Heart right ventricle (tissue), 16 donors: ENCODE data around the gene IL12B. TPM values are rescaled to one million over a fixed set of nuclear protein-coding genes. Genes with fewer than 3 reads are reported as not detected.
"Not testable (repeated sequence)": the region's sequence is repeated elsewhere in the genome, so short reads cannot be mapped to it uniquely, and the experiment has no call there.

ENCODE experiments used
- ATAC-seq, 8 donors: fragments of 200-7000 bp; cut with Tn5 transposase; one replicate each; pipeline ENCODE4 v1.9.1; 2020; ENCODE audit warnings: mild to moderate bottlenecking in 8 of 8, moderate library complexity in 8 of 8, moderate number of reproducible peaks in 1 of 8
- DNase-seq, 2 donors: peaks; one replicate each; pipeline ENCODE4 v3.0.0-alpha.2; 2020
- H3K27ac ChIP-seq, 10 donors: fragments of 200-600 bp; sonication (generic) in 2 of 10; one replicate each; pipeline versions ENCODE4 v1.5.0 to v1.8.0; 2020 to 2022; ENCODE audit warnings: mild to moderate bottlenecking in 3 of 10
- H3K27me3 ChIP-seq, 7 donors: fragments of 200-600 bp; one replicate each; pipeline ENCODE4 v1.8.0; 2021 to 2022; ENCODE audit warnings: mild to moderate bottlenecking in 2 of 7
- H3K36me3 ChIP-seq, 9 donors: fragments of 200-600 bp; sonication (generic) in 1 of 9; one replicate each; pipeline versions ENCODE4 v1.5.0 to v1.8.0; 2020 to 2022; ENCODE audit warnings: mild to moderate bottlenecking in 2 of 9
- H3K4me1 ChIP-seq, 9 donors: fragments of 200-600 bp; sonication (generic) in 1 of 9; one replicate each; pipeline versions ENCODE4 v1.5.0 to v1.8.0; 2020 to 2022; ENCODE audit warnings: mild to moderate bottlenecking in 4 of 9
- H3K4me3 ChIP-seq, 10 donors: fragments of 200-600 bp; sonication (generic) in 2 of 10; one replicate each; pipeline versions ENCODE4 v1.5.0 to v1.8.0; 2020 to 2022; ENCODE audit warnings: mild to moderate bottlenecking in 7 of 10, moderate library complexity in 2 of 10
- H3K9me3 ChIP-seq, 11 donors: fragments of 200-600 bp in 10 of 11; sonication (generic) in 2 of 11; one replicate each; pipeline versions ENCODE4 v1.5.0 to v1.8.0; 2013 to 2022; ENCODE audit warnings: mild to moderate bottlenecking in 2 of 11, control low read depth in 1 of 11, moderate library complexity in 1 of 11
- WGBS, 2 donors: extraction: QIAGEN DNeasy Blood & Tissue Kit; methylation state at CpG; one replicate each; pipeline ENCODE4 v1.1.7; 2013; ENCODE audit warnings: inconsistent platforms in 1 of 2; 5-methylcytosine and 5-hydroxymethylcytosine counted together
- intact Hi-C, 10 donors: fragments of 100-400 bp; cut with DNase I; formaldehyde crosslinking; loops; one replicate each; pipeline versions ENCODE4 v1.11.1 to v1.14.2; 2022
- polyA plus RNA-seq, 2 donors: library from polyadenylated mRNA; stranded (reverse); fragments of 200-250 nt; gene quantifications; one replicate each; pipeline ENCODE4 v1.2.3, GENCODE V29; 2013
- total RNA-seq, 10 donors: library from RNA; stranded (reverse); fragmentation: NEBNext Ultra II Directional in 3 of 10; extraction: Animal tissue kit (Norgen Biotek cat#: 25700) in 3 of 10; gene quantifications; one replicate each; pipeline versions ENCODE4 v1.2.1 to v1.2.4, GENCODE V29; 2021 to 2023
- TF ChIP-seq, protein P1 (sequence below), 9 donors: fragments of 200-600 bp; sonication (generic) in 2 of 9; IDR thresholded peaks; one replicate each; pipeline versions ENCODE4 v1.5.0 to v1.8.0; 2021 to 2022; ENCODE audit warnings: antibody characterized with exemption in 9 of 9, mild to moderate bottlenecking in 5 of 9, moderate library complexity in 1 of 9
- donor health status: Arrhythmogenic right ventricular cardiomyopathy.
- donor health status: ischemic (EF 13 %, LVEDD 7.1; RV severe dilation, severe dysfunction).
- donor health status: healthy with polysubstance abuse.
- donor health status: DM: no; HTN: yes; CAD: no.
- donor health status: DM: no; HTN: no; CAD: no.
- donor health status: ischemic (EF 25% LVEDD 6.9; RV normal size, moderate dysfunction).
- donor health status: ischemic (EF 25% LVEDD 5.7; RV mildly dilated, moderate dysfunction).
- donor health status: healthy.
- donor health status: DM: yes; HTN: yes; CAD: no.
- donor health status: Ischemic cardiomyopathy.
- donor health status: ischemic (EF 35%, LVEDD 5.7; RV mildly dilated, moderate dysfunction).
- donor health status: nonischemic (EF 11% LVEDD 7.7; RV severe dilation, severe dysfunction).
- donor health status: DM: yes; HTN: yes; CAD: no.
- donor health status: PGD.
- donor health status: ischemic (EF 29% LVEDD 5.4; RV normal size, mild dysfunction).
- donor health status: nonischemic (EF 23%, LVEDD 6.1; RV moderate dilation, normal function).

The IL12B gene
- total and polyA plus RNA-seq, 12 donors: not detected

DNA sequence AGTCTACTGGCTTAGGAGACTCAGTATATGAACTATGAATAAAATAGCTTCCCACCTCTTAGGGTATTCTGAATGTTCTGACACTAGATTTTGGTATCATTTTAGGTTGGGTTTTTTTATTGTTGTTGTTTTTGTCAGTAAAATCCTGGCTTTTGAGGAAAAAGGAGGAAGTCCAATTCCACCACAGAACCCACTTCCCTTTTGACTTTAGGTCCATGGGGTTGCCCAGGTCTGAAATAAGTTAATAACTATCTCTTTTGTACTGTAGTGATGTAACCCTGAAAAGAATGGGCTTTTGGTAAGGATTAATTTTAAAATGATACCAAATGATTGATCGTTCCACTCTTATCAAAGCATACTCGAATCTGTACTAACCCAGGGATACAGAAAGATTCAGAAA lies 29.1 kb upstream of the IL12B start:
- Histone ChIP-seq H3K4me3 (no peak overlapping the region), H3K9me3 (no peaks in the 10 kb centered on the region), H3K27me3 (peaks cover 0 to 27% (median 0%) of the 10 kb centered on the region in 7 donors), H3K27ac (no peak overlapping the region), H3K4me1 (peaks cover 0 to 22% (median 0%) of the 10 kb centered on the region in 9 donors), H3K36me3 (no peaks in the 10 kb centered on the region)
- intact Hi-C loops: no loop called here
- ATAC-seq: no peak
- DNase-seq: no peak
- TF ChIP-seq, protein P1, sequence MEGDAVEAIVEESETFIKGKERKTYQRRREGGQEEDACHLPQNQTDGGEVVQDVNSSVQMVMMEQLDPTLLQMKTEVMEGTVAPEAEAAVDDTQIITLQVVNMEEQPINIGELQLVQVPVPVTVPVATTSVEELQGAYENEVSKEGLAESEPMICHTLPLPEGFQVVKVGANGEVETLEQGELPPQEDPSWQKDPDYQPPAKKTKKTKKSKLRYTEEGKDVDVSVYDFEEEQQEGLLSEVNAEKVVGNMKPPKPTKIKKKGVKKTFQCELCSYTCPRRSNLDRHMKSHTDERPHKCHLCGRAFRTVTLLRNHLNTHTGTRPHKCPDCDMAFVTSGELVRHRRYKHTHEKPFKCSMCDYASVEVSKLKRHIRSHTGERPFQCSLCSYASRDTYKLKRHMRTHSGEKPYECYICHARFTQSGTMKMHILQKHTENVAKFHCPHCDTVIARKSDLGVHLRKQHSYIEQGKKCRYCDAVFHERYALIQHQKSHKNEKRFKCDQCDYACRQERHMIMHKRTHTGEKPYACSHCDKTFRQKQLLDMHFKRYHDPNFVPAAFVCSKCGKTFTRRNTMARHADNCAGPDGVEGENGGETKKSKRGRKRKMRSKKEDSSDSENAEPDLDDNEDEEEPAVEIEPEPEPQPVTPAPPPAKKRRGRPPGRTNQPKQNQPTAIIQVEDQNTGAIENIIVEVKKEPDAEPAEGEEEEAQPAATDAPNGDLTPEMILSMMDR (IDR thresholded peaks at IDR 0.05): no peak
- 91 to 94% methylated on average over 2 of the region's 2 CpGs for WGBS, 2 donors

DNA sequence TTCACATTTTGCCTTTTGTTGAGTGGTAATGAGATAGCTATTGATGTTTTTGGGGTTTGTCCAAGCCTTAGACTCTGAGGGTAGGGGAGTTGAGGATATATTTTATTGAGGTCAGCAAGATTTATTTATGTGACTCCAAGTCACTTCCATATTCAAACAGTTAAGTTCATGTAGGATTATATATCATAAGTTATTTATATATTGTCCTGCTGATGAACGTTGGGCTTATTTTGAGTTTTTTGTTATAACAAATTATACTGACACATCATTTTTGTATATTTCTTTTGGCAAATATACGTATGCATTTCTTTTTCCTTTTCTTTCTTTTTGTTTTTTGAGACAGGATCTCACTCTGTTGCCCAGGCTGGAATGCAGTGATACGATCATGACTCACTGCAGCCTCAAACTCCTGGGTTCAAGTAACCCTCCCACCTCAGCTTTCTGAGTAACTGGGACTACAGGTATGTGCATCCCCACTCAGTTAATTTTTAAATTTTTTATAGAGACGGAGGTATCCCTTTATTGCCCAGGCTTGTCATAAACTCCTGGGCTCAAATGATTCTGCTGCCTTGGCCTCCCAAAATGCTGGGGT lies 23.5 kb upstream of the IL12B start:
- intact Hi-C loops: no loop called here
- Histone ChIP-seq H3K27ac (no peak overlapping the region), H3K9me3 (no peaks in the 10 kb centered on the region), H3K27me3 (peaks cover 0 to 26% (median 0%) of the 10 kb centered on the region in 7 donors), H3K36me3 (no peaks in the 10 kb centered on the region), H3K4me3 (no peak overlapping the region), H3K4me1 (peaks cover 0 to 1% (median 0%) of the 10 kb centered on the region in 9 donors)
- no peak for DNase-seq
- TF ChIP-seq, protein P1 (IDR thresholded peaks at IDR 0.05): no peak
- 76 to 85% methylated on average over 4 of the region's 4 CpGs for WGBS, 2 donors
- ATAC-seq: no peak

DNA sequence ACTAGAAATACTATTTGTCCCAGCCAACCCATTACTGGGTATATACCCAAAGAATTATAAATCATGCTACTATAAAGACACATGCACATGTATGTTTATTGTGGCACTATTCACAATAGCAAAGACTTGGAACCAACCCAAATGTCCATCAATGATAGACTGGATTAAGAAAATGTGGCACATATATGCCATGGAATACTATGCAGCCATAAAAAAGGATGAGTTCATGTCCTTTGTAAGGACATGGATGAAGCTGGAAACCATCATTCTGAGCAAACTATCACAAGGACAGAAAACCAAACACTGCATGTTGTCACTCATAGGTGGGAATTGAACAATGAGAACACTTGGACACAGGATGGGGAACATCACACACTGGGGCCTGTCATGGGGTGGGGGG lies 20.4 kb upstream of the IL12B start:
- DNase-seq, ATAC-seq, H3K4me1 ChIP-seq, H3K27me3 ChIP-seq, intact Hi-C loops, H3K4me3 ChIP-seq, H3K9me3 ChIP-seq, H3K36me3 ChIP-seq, H3K27ac ChIP-seq: not testable (repeated sequence)

DNA sequence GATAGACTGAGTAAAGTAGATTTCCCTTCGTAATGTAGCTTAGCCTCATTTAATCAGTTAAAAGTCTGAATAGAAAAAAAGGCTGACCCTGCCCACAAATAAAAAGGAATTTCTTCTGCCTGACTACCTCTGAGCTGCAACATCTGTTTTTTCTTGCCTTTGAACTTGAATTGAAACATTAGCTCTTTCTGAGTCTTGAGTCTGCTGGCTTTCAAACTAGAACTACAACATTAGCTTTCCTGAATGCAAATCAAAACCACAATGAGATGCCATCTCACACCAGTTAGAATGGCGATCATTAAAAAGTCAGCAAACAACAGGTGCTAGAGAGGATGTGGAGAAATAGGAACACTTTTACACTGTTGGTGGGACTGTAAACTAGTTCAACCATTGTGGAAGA lies 19.9 kb upstream of the IL12B start:
- WGBS, 2 donors: 83 to 84% methylated on average over 2 of the region's 2 CpGs

DNA sequence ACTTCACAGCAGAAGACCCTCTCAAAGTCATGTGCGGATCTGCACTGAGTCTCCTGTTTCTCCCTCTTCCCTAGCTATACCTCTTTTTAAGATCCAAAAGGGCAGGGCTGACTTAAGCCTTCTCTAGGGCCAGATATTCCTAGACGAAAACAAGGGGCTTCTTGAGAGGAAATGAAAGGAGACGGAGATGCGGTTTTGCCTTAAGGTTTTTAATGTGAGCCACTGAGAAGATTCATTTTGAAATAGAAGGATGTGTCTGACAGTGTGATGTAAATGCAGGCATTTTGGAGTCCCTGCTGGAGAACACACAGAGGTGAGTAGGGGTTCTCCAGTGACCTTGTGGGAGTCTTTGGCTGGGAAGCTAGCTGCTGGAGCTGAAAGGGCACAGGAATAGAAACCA lies 15.6 kb upstream of the IL12B start:
- Histone ChIP-seq H3K27ac (no peak overlapping the region), H3K36me3 (no peaks in the 10 kb centered on the region), H3K27me3 (peaks cover 0 to 7% (median 0%) of the 10 kb centered on the region in 7 donors), H3K4me3 (no peak overlapping the region), H3K4me1 (peaks cover 0 to 22% (median 6%) of the 10 kb centered on the region in 9 donors), H3K9me3 (peaks cover 0 to 15% (median 4%) of the 10 kb centered on the region in 11 donors)
- TF ChIP-seq, protein P1 (IDR thresholded peaks at IDR 0.05): no peak
- intact Hi-C loops: no loop called here
- DNase-seq (no peak), ATAC-seq (no peak)
- 84 to 85% methylated on average over 4 of the region's 4 CpGs for WGBS, 2 donors

More for the DNA sequence above, 19.9 kb upstream of the IL12B start:
- ATAC-seq, H3K9me3 ChIP-seq, H3K27me3 ChIP-seq, H3K4me1 ChIP-seq, DNase-seq, H3K36me3 ChIP-seq, H3K27ac ChIP-seq, H3K4me3 ChIP-seq, intact Hi-C loops: not testable (repeated sequence)
